SJSA1 (cell line): ENCODE results near the gene PSMB11. TPM values are rescaled to one million over a fixed set of nuclear protein-coding genes. Genes with fewer than 3 reads are reported as not detected.
"Not testable (repeated sequence)": the region's sequence is repeated elsewhere in the genome, so short reads cannot be mapped to it uniquely, and the experiment has no call there.

Experiments used
- DNase-seq, 2 experiments: peaks; one replicate each; pipeline ENCODE4 v3.0.0-alpha.2; 2015 to 2020; ENCODE audit warnings: low spot score in 2 of 2, low read depth in 1 of 2
- H3K27ac ChIP-seq: fragments of 250-450 bp; sonication (Bioruptor Pico); 2 replicates; pipeline ENCODE4 v1.5.1; 2020; ENCODE audit warnings: mild to moderate bottlenecking, moderate library complexity
- H3K27me3 ChIP-seq: fragments of 250-450 bp; sonication (Bioruptor Pico); replicated peaks from 2 replicates; pipeline ENCODE4 v1.5.1; 2020; ENCODE audit warnings: mild to moderate bottlenecking, moderate library complexity
- H3K36me3 ChIP-seq: fragments of 250-450 bp; sonication (Bioruptor Pico); 2 replicates; pipeline ENCODE4 v1.5.1; 2020; ENCODE audit warnings: mild to moderate bottlenecking
- H3K4me1 ChIP-seq: fragments of 250-450 bp; sonication (Bioruptor Pico); replicated peaks from 2 replicates; pipeline ENCODE4 v1.6.1; 2021; ENCODE audit warnings: mild to moderate bottlenecking
- H3K4me3 ChIP-seq: fragments of 250-450 bp; sonication (Bioruptor Pico); 2 replicates; pipeline ENCODE4 v1.5.1; 2020; ENCODE audit warnings: mild to moderate bottlenecking
- H3K9me3 ChIP-seq: fragments of 250-450 bp; sonication (Bioruptor Pico); replicated peaks from 2 replicates; pipeline ENCODE4 v1.5.1; 2020; ENCODE audit warnings: mild to moderate bottlenecking
- total RNA-seq: library from RNA; depleted of rRNA; stranded (reverse); fragments of >200 nt; shearing (Covaris generic); gene quantifications from 2 replicates; pipeline ENCODE4 v1.2.3, GENCODE V29; 2014; rRNA removed

PSMB11 gene, protein sequence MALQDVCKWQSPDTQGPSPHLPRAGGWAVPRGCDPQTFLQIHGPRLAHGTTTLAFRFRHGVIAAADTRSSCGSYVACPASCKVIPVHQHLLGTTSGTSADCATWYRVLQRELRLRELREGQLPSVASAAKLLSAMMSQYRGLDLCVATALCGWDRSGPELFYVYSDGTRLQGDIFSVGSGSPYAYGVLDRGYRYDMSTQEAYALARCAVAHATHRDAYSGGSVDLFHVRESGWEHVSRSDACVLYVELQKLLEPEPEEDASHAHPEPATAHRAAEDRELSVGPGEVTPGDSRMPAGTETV
- not detected in 2 replicates for total RNA-seq

- Histone ChIP-seq H3K4me3 (no peak within 1 kb of the TSS), H3K4me1 (peaks cover 30% of the 10 kb centered on the region), H3K27me3 (no peaks in the 10 kb centered on the region), H3K9me3 (no peaks in the 10 kb centered on the region), H3K36me3 (peaks cover under 1% of the 10 kb centered on the region; the same call in 1 of the 2 replicates), H3K27ac (no peak within 1 kb of the TSS)
- DNase-seq, result no peak
These were observed at the start of gene PSMB11 for GRCh38 chr14:23042162-23042965. PSMB11 (plus strand) TSS chr14:23042212; CDS start chr14:23042226, 14 bp downstream.

DNA sequence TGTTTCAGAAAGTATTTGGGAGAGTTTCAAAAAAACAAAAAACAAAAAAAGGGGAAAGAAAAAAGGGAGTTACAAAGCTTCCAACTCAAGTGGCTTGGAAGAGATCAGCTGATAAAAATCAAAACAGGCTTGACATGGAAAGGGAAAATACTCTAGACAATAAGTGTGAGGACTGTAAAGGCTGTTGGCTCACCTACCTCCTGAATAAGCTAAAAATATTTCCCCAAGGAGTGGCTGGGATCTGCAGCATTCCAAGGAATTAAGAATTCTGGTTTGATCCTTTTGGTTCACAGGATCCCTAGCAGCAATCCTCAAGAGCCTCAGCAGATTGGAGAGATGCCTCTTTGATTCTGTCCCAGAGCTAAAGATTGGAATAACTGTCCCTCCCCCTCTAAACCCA, 48.5 kb upstream of the PSMB11 start:
- no peak overlapping the region for H3K27ac ChIP-seq
- peaks cover 6% of the 10 kb centered on the region; the same call in 1 of the 2 replicates for H3K36me3 ChIP-seq
- DNase-seq, result no peak
- no peaks in the 10 kb centered on the region for H3K9me3 ChIP-seq
- no peak overlapping the region for H3K4me3 ChIP-seq
- H3K27me3 ChIP-seq, result no peaks in the 10 kb centered on the region
- H3K4me1 ChIP-seq, result peaks cover 6% of the 10 kb centered on the region

GRCh38 chr14:22994762-22995275, 47.2 kb upstream of the PSMB11 start:
- Histone ChIP-seq H3K27me3 (no peaks in the 10 kb centered on the region), H3K4me1 (peaks cover 6% of the 10 kb centered on the region), H3K27ac (no peak overlapping the region), H3K9me3 (no peaks in the 10 kb centered on the region), H3K36me3 (0 out of 2 replicates have a peak, but pooled peaks cover 2% of the 10 kb centered on the region), H3K4me3 (no peak overlapping the region)
- peak in 1 of 2 experiments; percentile 46 for DNase-seq

DNA sequence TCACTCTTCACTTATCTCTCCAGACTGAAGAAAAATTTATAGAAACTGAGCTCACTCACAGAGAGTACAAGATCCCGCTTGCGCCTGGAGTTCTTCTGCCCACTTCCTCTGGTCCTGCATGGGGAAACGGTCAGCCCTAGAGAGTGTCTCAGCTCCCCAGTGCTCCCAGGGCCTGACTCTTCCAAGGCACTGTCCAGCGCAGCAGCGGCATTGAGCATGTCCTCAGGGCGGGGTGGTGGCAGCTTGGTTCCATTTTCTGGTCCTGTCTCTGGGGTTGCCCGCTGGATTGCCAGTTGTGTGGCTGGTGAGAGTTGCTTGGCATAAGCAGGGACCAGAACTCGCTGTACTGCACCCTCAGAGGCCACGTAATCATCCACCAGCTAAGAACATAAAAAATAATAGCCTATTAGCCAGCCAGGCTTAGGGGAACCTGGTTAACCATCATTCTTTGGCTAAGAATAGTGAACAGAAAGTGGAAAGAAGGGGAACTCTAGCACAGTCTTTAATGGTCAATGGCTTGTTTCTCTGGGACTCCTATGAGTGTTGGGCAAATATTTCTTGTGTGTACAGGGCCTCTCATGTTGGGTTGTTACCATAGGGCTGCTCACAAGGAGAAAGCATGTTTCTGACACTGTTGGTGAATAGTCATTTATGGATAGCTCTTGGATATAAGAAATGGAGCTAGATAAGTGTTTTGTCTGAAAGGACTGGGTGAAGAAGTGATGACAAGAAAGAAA, 46.0 kb upstream of the PSMB11 start:
- no peak for DNase-seq
- Histone ChIP-seq H3K27me3 (no peaks in the 10 kb centered on the region), H3K36me3 (0 out of 2 replicates have a peak, but pooled peaks cover 2% of the 10 kb centered on the region), H3K4me3 (no peak overlapping the region), H3K27ac (no peak overlapping the region), H3K4me1 (peaks cover 6% of the 10 kb centered on the region), H3K9me3 (no peaks in the 10 kb centered on the region)

DNA sequence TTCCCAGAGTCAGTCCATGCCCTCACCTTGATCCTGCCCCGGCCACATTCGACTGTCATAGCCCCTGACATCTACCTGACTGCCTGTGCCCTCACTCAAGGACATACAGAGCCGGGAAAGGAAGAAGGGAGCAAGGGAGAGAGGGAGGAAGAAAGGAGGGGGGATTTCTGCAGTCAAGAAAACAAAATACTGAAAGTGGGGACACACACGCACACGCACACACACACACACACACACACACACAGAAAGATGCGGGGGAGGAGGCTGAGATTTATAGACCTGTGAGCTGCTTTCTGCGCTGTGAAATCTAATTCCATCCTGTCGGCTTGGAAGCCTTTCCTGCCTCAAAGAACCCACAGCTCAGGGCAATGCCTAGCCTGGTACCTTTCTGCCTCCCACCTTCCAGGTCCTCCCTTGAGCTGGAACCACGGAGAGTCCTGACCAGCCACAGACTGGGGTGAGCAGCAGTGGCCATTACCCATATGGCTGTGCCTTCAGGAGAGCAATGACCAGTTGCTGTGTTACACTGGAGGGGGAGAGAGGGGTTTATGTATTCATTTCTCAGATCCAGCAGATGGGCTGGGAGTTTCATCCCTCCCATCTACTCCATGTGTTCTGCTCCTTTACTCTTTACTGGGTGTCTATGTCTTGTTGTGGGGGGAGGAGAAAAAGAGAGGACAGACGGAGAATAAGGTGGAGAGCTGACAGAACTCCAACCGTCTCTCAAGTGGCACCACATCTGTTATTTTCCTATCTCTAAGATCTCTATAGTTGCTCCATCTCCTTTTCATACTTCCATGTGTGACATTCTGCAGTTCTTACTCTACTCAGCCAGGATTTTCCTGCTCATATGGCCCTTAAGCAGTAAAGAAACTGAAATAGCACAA, 45.0 kb upstream of the PSMB11 start:
- Histone ChIP-seq H3K4me1 (peaks cover 6% of the 10 kb centered on the region), H3K27ac (no peak overlapping the region), H3K4me3 (no peak overlapping the region), H3K27me3 (no peaks in the 10 kb centered on the region), H3K9me3 (no peaks in the 10 kb centered on the region), H3K36me3 (0 out of 2 replicates have a peak, but pooled peaks cover 2% of the 10 kb centered on the region)
- no peak for DNase-seq

DNA sequence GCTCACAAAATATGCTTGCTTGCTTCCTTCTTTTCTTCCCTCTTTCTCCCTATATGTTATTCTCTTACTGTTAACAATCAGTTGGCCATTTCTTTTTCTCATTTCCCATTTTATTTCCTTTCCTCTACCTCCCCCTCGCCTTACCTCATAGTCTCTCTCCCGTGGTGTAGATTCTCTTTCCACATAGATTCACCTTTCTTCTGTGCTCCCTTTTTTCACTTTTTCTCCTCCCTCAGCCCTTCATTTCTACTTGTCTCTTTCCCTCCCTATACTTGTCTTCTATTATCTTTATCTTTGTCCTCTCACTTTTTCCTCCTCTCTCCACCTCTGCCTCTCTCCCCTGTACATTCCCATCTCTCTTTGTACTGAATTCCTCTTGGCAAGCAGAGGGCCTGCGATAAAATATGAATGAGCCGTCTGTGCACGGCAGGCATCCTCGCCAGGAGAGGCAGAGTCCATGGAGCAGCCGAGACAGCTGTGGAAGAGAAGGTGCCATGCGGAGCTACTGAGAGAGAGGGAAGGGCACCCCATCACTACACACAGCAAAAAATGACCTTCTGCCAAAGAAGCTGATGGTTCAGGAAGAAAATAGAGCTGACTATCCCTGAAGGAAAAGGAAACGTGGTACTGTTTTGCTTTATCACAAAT, 44.2 kb upstream of the PSMB11 start:
- H3K36me3 ChIP-seq, result 0 out of 2 replicates have a peak, but pooled peaks cover 2% of the 10 kb centered on the region
- H3K27ac ChIP-seq, result no peak overlapping the region
- peaks cover 6% of the 10 kb centered on the region for H3K4me1 ChIP-seq
- DNase-seq, result no peak
- no peaks in the 10 kb centered on the region for H3K9me3 ChIP-seq
- H3K4me3 ChIP-seq, result no peak overlapping the region
- no peaks in the 10 kb centered on the region for H3K27me3 ChIP-seq

GRCh38 chr14:22998329-22999012, 43.5 kb upstream of the PSMB11 start:
- Histone ChIP-seq H3K9me3 (no peaks in the 10 kb centered on the region), H3K27me3 (no peaks in the 10 kb centered on the region), H3K4me1 (peaks cover 6% of the 10 kb centered on the region), H3K36me3 (0 out of 2 replicates have a peak, but pooled peaks cover 2% of the 10 kb centered on the region), H3K27ac (no peak overlapping the region), H3K4me3 (no peak overlapping the region)
- no peak for DNase-seq

- Histone ChIP-seq H3K36me3 (no peaks in the 10 kb centered on the region), H3K4me3 (no peak overlapping the region), H3K4me1 (peaks cover 2% of the 10 kb centered on the region; the same call in 1 of the 2 replicates), H3K27me3 (no peaks in the 10 kb centered on the region), H3K9me3 (no peaks in the 10 kb centered on the region), H3K27ac (no peak overlapping the region)
- DNase-seq, result no peak
These were observed 41.2 kb upstream of the PSMB11 start for GRCh38 chr14:23000860-23001259.

DNA sequence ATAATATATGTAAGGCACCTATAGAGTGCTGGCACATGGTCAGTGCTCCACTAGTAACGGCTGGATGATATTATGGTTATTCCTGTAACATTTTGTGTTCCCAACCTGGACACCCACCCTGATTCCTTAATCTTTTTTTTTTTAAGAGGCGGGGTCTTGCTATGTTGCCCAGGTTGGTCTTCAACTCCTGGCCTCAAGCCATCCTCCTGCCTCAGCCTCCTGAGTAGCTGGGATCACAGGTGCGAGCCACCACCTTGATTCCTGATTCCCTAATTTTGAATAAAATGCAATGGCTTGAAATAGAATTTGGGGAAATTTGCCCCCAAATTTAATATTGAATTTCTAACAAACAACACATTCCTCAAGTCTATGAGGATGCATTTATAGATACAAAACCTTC, 39.4 kb upstream of the PSMB11 start:
- Histone ChIP-seq H3K4me1 (peaks cover 11% of the 10 kb centered on the region), H3K36me3 (no peaks in the 10 kb centered on the region), H3K27me3 (no peaks in the 10 kb centered on the region), H3K9me3 (no peaks in the 10 kb centered on the region), H3K4me3 (no peak overlapping the region), H3K27ac (no peak overlapping the region)
- no peak for DNase-seq

GRCh38 chr14:23004274-23004673, 37.7 kb upstream of the PSMB11 start:
- H3K27me3 ChIP-seq, H3K36me3 ChIP-seq, H3K4me3 ChIP-seq, H3K9me3 ChIP-seq, DNase-seq, H3K27ac ChIP-seq: not testable (repeated sequence)
- H3K4me1 ChIP-seq, result peaks cover 21% of the 10 kb centered on the region

DNA sequence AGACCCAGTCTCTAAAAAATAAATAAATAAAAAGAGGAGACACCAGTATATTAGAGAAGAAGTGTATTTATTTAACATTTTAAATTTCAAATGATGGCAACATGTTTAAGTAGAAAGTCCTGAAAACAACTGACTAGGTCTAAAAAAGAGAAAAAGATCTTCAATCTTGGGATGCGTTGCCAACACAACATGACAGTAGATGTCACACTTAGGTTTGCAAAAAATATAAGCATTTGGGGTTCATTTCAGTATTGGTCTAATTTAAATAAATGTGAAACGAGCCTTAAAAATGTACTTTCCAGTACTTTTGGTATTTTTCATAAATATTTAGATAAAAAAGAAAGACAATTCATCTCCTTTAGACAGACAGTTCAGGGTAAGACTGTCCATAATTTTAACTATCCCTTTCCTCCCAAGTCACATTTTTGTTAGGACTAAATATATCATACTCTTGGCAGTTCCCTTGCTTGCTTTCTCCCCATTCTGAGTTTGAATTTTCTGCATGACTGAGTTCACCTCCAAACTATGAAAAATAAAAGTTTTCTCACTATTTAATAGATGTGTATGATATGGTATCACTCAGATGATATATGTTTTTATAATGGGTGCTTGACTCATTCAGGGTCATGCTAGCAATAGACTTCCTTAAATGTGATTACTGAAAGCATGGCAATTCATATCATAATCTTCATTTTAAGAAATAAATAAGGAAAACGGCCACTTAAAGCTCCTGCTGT, 36.4 kb upstream of the PSMB11 start:
- DNase-seq, result no peak
- Histone ChIP-seq H3K36me3 (no peaks in the 10 kb centered on the region), H3K4me1 (peaks cover 33% of the 10 kb centered on the region), H3K27me3 (no peaks in the 10 kb centered on the region), H3K9me3 (no peaks in the 10 kb centered on the region), H3K4me3 (no peak overlapping the region), H3K27ac (no peak overlapping the region)
